SK-N-SH treated with all-trans-retinoic acid at 6 μM for 48 hours (cell line): ENCODE results near the gene SGIP1.
"Not testable (repeated sequence)": the region's sequence is repeated elsewhere in the genome, so short reads cannot be mapped to it uniquely, and the experiment has no call there.

Experiments used
- ATAC-seq: fragments of 200-7000 bp; cut with Tn5 transposase; 3 replicates; pipeline ENCODE4 v1.9.1; 2020; ENCODE audit warnings: mild to moderate bottlenecking, moderate library complexity
- BACH2 ChIP-seq: fragments of 250-450 bp; sonication (Bioruptor Pico); IDR thresholded peaks from 2 replicates; pipeline ENCODE4 v1.9.0; 2021; ENCODE audit warnings: mild to moderate bottlenecking, borderline replicate concordance
- CREB5 ChIP-seq: fragments of 250-450 bp; sonication (Bioruptor Pico); IDR thresholded peaks from 2 replicates; pipeline ENCODE4 v1.5.1; 2020; ENCODE audit warnings: low read depth, mild to moderate bottlenecking, moderate library complexity
- CSDC2 ChIP-seq: fragments of 250-450 bp; sonication (Bioruptor Pico); IDR thresholded peaks from 2 replicates; pipeline ENCODE4 v1.5.0; 2020; ENCODE audit warnings: mild to moderate bottlenecking, moderate library complexity
- CSRNP3 ChIP-seq: fragments of 250-450 bp; sonication (Bioruptor Pico); IDR thresholded peaks from 2 replicates; pipeline ENCODE4 v1.5.1; 2021; ENCODE audit warnings: mild to moderate bottlenecking, moderate library complexity
- ESRRG ChIP-seq: fragments of 250-450 bp; sonication (Bioruptor Pico); IDR thresholded peaks from 2 replicates; pipeline ENCODE4 v1.6.1; 2021; ENCODE audit warnings: mild to moderate bottlenecking
- GLIS3 ChIP-seq: fragments of 250-450 bp; sonication (Bioruptor Pico); IDR thresholded peaks from 2 replicates; pipeline ENCODE4 v1.5.0; 2020; ENCODE audit warnings: mild to moderate bottlenecking, moderate library complexity
- ISL1 ChIP-seq: fragments of 250-450 bp; sonication (Bioruptor Pico); IDR thresholded peaks from 2 replicates; pipeline ENCODE4 v2.1.2; 2022; ENCODE audit warnings: mild to moderate bottlenecking, moderate library complexity
- OSR1 ChIP-seq: fragments of 250-450 bp; sonication (Bioruptor Pico); IDR thresholded peaks from 2 replicates; pipeline ENCODE4 v1.8.0; 2022; ENCODE audit warnings: moderate library complexity, mild to moderate bottlenecking, inconsistent platforms
- PATZ1 ChIP-seq: fragments of 250-450 bp; sonication (Bioruptor Pico); IDR thresholded peaks from 2 replicates; pipeline ENCODE4 v1.8.0; 2020; ENCODE audit warnings: mild to moderate bottlenecking, moderate library complexity, borderline replicate concordance
- POU6F1 ChIP-seq: fragments of 250-450 bp; sonication (Bioruptor Pico); IDR thresholded peaks from 2 replicates; pipeline ENCODE4 v1.8.0; 2021; ENCODE audit warnings: low read depth, mild to moderate bottlenecking, moderate library complexity, borderline replicate concordance
- PPARA ChIP-seq: fragments of 250-450 bp; sonication (Bioruptor Pico); IDR thresholded peaks from 2 replicates; pipeline ENCODE4 v1.5.0; 2020; ENCODE audit warnings: mild to moderate bottlenecking, borderline replicate concordance
- SNAI2 ChIP-seq: fragments of 250-450 bp; sonication (Bioruptor Pico); IDR thresholded peaks from 2 replicates; pipeline ENCODE4 v1.5.0; 2020; ENCODE audit warnings: mild to moderate bottlenecking, moderate library complexity
- TSHZ2 ChIP-seq: fragments of 250-450 bp; sonication (Bioruptor Pico); IDR thresholded peaks from 2 replicates; pipeline ENCODE4 v1.5.0; 2020; ENCODE audit warnings: mild to moderate bottlenecking, moderate library complexity
- ZC3H10 ChIP-seq: fragments of 250-450 bp; sonication (Bioruptor Pico); IDR thresholded peaks from 2 replicates; pipeline ENCODE4 v1.5.1; 2021; ENCODE audit warnings: mild to moderate bottlenecking, moderate library complexity
- ZFP30 ChIP-seq: fragments of 450-650 bp; formaldehyde crosslinking; IDR thresholded peaks from 2 replicates; pipeline ENCODE4 v1.5.0; 2022; ENCODE audit warnings: mild to moderate bottlenecking, moderate library complexity
- ZNF8 ChIP-seq: fragments of 450-650 bp; formaldehyde crosslinking; IDR thresholded peaks from 2 replicates; pipeline ENCODE4 v1.5.0; 2020; ENCODE audit warnings: mild to moderate bottlenecking, moderate library complexity

SGIP1 gene

GRCh38 chr1:66585002-66585401, 51.0 kb downstream of the SGIP1 start (continued):
- TF ChIP-seq POU6F1 (CRISPR knock-in tag), result no peak

GRCh38 chr1:66589326-66589725, 55.4 kb downstream of the SGIP1 start:
- no peak for TF ChIP-seq PATZ1 (CRISPR knock-in tag)
- no peak for TF ChIP-seq CSRNP3 (CRISPR knock-in tag)
- TF ChIP-seq ZFP30 (CRISPR knock-in tag), result no peak
- no peak for TF ChIP-seq ZNF8 (CRISPR knock-in tag)
- no peak for TF ChIP-seq SNAI2 (CRISPR knock-in tag)
- TF ChIP-seq PPARA (CRISPR knock-in tag), result no peak
- TF ChIP-seq, all 23 proteins: peak for 0
- ATAC-seq, result no peak

- not testable (repeated sequence) for ATAC-seq
Observed at GRCh38 chr1:66592106-66592507, 58.2 kb downstream of the SGIP1 start.

- no peak for ATAC-seq
- TF ChIP-seq SNAI2 (CRISPR knock-in tag) (no peak), CSDC2 (CRISPR knock-in tag) (no peak), POU6F1 (CRISPR knock-in tag) (no peak)
Observed at GRCh38 chr1:66596191-66596590, 62.2 kb downstream of the SGIP1 start.

GRCh38 chr1:66597500-66597899, 63.5 kb downstream of the SGIP1 start:
- ATAC-seq, result no peak
- TF ChIP-seq ZC3H10 (CRISPR knock-in tag), result no peak
- no peak for TF ChIP-seq PATZ1 (CRISPR knock-in tag)
- no peak for TF ChIP-seq OSR1 (CRISPR knock-in tag)
- TF ChIP-seq TSHZ2 (CRISPR knock-in tag), result no peak
- no peak for TF ChIP-seq ESRRG (CRISPR knock-in tag)
- no peak for TF ChIP-seq CREB5 (CRISPR knock-in tag)
- TF ChIP-seq GLIS3 (CRISPR knock-in tag), result no peak
- no peak for TF ChIP-seq BACH2 (CRISPR knock-in tag)
- TF ChIP-seq ISL1 (CRISPR knock-in tag), result no peak
